MM.1S (cell line): ENCODE measurements around the gene LCTL.

Experiments used
- DNase-seq: peaks from one replicate; pipeline ENCODE4 v3.0.0-alpha.2; 2015
- H2AFZ ChIP-seq: fragments of 300-600 bp; sonication (generic); 2 replicates; pipeline ENCODE4 v1.6.0; 2016; ENCODE audit warnings: antibody characterized with exemption, low read length
- H3F3A ChIP-seq: fragments of 300-600 bp; sonication (generic); 2 replicates; pipeline ENCODE4 v1.6.1; 2016; ENCODE audit warnings: mild to moderate bottlenecking, antibody characterized with exemption, low read length, moderate library complexity, mixed read lengths; ENCODE audit not compliant: insufficient read depth
- H3K27ac ChIP-seq: fragments of 300-600 bp; sonication (generic); 2 replicates; pipeline ENCODE4 v1.5.1; 2016; ENCODE audit warnings: mild to moderate bottlenecking, low read length
- H3K27me3 ChIP-seq: fragments of 300-600 bp; sonication (generic); replicated peaks from 2 replicates; pipeline ENCODE4 v1.6.0; 2016; ENCODE audit warnings: low read length; ENCODE audit not compliant: insufficient read depth
- H3K36me3 ChIP-seq: fragments of 300-600 bp; sonication (generic); replicated peaks from 2 replicates; pipeline ENCODE4 v1.6.1; 2016; ENCODE audit warnings: mild to moderate bottlenecking, low read length, mixed read lengths; ENCODE audit not compliant: insufficient read depth
- H3K4me1 ChIP-seq: fragments of 300-600 bp; sonication (generic); 2 replicates; pipeline ENCODE4 v1.6.1; 2016; ENCODE audit warnings: low read length, mixed read lengths
- H3K4me2 ChIP-seq: fragments of 300-600 bp; sonication (generic); 2 replicates; pipeline ENCODE4 v1.6.0; 2016; ENCODE audit warnings: low read depth, low read length
- H3K4me3 ChIP-seq: fragments of 300-600 bp; sonication (generic); 2 replicates; pipeline ENCODE4 v1.5.1; 2016; ENCODE audit warnings: low read length, mixed read lengths
- H3K79me2 ChIP-seq: fragments of 300-600 bp; sonication (generic); 2 replicates; pipeline ENCODE4 v1.6.1; 2016; ENCODE audit warnings: mixed run types, low read length, mixed read lengths
- H3K9ac ChIP-seq: fragments of 300-600 bp; sonication (generic); 2 replicates; pipeline ENCODE4 v1.6.1; 2016; ENCODE audit warnings: low read length, mixed read lengths
- H3K9me2 ChIP-seq: fragments of 300-600 bp; sonication (generic); replicated peaks from 2 replicates; pipeline ENCODE4 v1.6.1; 2016; ENCODE audit warnings: mild to moderate bottlenecking, low read length, mixed read lengths; ENCODE audit not compliant: insufficient read depth
- H3K9me3 ChIP-seq: fragments of 300-600 bp; sonication (generic); replicated peaks from 2 replicates; pipeline ENCODE4 v1.6.1; 2016; ENCODE audit warnings: mild to moderate bottlenecking, low read length, mixed read lengths; ENCODE audit not compliant: insufficient read depth
- H4K20me1 ChIP-seq: fragments of 300-600 bp; sonication (generic); 2 replicates; pipeline ENCODE4 v1.6.1; 2016; ENCODE audit warnings: mild to moderate bottlenecking, low read length, moderate library complexity, mixed read lengths; ENCODE audit not compliant: insufficient read depth
- EZH2 ChIP-seq: fragments of 300-600 bp; sonication (generic); optimal IDR thresholded peaks from 2 replicates; pipeline ENCODE3; 2017; ENCODE audit warnings: low read depth, mild to moderate bottlenecking, antibody characterized with exemption, low read length, mixed read lengths
- EZH2phosphoT487 ChIP-seq: fragments of 300-600 bp; sonication (generic); IDR thresholded peaks from 2 replicates; pipeline ENCODE4 v1.6.1; 2018; ENCODE audit warnings: antibody characterized with exemption, low read length
- TF ChIP-seq, protein P1 (sequence below): fragments of 300-600 bp; sonication (generic); IDR thresholded peaks from 2 replicates; pipeline ENCODE4 v1.5.1; 2016; ENCODE audit warnings: antibody characterized with exemption, low read length, mixed read lengths

Gene LCTL, protein sequence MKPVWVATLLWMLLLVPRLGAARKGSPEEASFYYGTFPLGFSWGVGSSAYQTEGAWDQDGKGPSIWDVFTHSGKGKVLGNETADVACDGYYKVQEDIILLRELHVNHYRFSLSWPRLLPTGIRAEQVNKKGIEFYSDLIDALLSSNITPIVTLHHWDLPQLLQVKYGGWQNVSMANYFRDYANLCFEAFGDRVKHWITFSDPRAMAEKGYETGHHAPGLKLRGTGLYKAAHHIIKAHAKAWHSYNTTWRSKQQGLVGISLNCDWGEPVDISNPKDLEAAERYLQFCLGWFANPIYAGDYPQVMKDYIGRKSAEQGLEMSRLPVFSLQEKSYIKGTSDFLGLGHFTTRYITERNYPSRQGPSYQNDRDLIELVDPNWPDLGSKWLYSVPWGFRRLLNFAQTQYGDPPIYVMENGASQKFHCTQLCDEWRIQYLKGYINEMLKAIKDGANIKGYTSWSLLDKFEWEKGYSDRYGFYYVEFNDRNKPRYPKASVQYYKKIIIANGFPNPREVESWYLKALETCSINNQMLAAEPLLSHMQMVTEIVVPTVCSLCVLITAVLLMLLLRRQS

DNA sequence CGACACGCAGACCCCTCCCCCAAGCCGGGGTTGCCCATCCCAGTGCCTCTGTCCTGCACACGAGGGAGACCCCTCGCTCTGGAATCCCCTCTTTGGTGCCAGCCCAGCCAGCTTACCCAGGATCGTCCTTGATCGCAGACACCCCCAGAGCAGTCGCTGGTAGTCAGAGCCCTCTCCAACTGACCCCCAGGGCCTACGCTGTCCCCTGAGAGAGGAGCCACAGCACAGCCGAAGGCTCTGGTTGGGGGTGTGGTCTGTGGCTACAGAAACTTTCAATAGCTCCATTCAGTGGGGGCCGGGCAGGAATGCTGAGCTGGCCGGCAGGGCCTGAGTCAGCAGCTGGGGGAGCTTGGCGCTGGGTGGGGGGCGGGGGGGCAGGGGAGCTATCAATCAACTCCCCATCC is at the start of gene LCTL:
Gene LCTL (minus strand): TSS at position 258 of the 404 bp plus-strand sequence. CDS start 633 bp downstream, outside the sequence.
- H3K27ac ChIP-seq: no peak within 1 kb of the TSS
- no peak within 1 kb of the TSS for H3K9ac ChIP-seq
- no peaks in the 10 kb centered on the region for H3K36me3 ChIP-seq
- H2AFZ ChIP-seq: no peak within 1 kb of the TSS
- peaks cover 13% of the 10 kb centered on the region for H3K4me1 ChIP-seq
- H3K9me2 ChIP-seq: no peaks in the 10 kb centered on the region
- H3K9me3 ChIP-seq: no peaks in the 10 kb centered on the region
- H3F3A ChIP-seq: no peaks in the 10 kb centered on the region
- TF ChIP-seq EZH2 (no peak), EZH2phosphoT487 (no peak)
- H3K4me2 ChIP-seq: peak within 1 kb of the TSS; percentile 41; the same call in 1 of the 2 replicates
- H3K4me3 ChIP-seq: no peak within 1 kb of the TSS
- no peaks in the 10 kb centered on the region for H3K27me3 ChIP-seq
- no peaks in the 10 kb centered on the region for H4K20me1 ChIP-seq
- peak; percentile 33 for DNase-seq
- H3K79me2 ChIP-seq: no peaks in the 10 kb centered on the region

DNA sequence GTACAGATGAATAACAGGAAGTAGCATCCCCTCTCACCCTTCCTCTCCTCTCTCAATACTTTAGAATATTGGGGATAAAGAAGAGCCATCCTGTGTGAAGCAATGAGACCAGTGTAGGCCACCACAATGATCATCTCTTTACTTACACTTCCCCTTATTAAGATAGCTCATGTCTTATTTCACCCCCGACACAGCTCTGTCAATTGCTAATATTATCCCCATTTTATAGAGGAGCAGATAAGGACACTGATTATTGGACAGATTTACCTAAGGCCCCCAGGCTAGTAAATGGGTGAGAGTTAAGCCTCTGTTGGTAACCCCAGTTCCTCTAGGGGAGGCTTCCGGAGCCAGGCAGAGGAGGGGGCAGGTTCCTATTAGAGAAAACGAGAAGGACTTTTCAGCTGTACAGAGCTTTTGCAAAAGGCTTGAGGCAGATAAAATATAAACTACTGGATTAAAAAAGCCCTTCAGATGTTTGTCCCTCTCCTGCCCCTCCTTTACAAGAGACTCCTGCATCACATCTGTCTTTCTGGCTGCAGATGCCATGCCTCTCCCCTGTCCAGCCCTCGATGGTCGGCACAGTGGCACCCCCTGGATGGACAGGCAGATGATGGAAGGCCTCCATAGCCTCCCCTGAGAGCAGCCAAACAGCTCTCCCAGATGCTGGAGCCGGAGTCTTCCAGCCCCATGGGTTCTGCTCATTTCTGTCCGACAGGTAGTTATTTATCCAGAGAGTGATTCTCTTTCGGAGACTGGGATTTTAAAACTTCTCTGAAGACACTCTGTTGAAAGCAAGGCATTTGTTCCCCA is 49.4 kb upstream of the LCTL start:
- Histone ChIP-seq H3K9me2 (no peaks in the 10 kb centered on the region), H3K36me3 (no peaks in the 10 kb centered on the region), H3K9me3 (no peaks in the 10 kb centered on the region), H3K4me2 (no peak overlapping the region), H3K4me3 (no peak overlapping the region), H3K9ac (no peak overlapping the region), H3K79me2 (no peaks in the 10 kb centered on the region), H3F3A (no peaks in the 10 kb centered on the region), H3K27me3 (no peaks in the 10 kb centered on the region; the same call in 1 of the 2 replicates), H4K20me1 (no peaks in the 10 kb centered on the region), H2AFZ (no peak overlapping the region), H3K27ac (no peak overlapping the region), H3K4me1 (no peaks in the 10 kb centered on the region)
- DNase-seq: no peak
- no peak for TF ChIP-seq EZH2
- TF ChIP-seq, protein P1, sequence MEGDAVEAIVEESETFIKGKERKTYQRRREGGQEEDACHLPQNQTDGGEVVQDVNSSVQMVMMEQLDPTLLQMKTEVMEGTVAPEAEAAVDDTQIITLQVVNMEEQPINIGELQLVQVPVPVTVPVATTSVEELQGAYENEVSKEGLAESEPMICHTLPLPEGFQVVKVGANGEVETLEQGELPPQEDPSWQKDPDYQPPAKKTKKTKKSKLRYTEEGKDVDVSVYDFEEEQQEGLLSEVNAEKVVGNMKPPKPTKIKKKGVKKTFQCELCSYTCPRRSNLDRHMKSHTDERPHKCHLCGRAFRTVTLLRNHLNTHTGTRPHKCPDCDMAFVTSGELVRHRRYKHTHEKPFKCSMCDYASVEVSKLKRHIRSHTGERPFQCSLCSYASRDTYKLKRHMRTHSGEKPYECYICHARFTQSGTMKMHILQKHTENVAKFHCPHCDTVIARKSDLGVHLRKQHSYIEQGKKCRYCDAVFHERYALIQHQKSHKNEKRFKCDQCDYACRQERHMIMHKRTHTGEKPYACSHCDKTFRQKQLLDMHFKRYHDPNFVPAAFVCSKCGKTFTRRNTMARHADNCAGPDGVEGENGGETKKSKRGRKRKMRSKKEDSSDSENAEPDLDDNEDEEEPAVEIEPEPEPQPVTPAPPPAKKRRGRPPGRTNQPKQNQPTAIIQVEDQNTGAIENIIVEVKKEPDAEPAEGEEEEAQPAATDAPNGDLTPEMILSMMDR: no peak
- no peak for TF ChIP-seq EZH2phosphoT487

DNA sequence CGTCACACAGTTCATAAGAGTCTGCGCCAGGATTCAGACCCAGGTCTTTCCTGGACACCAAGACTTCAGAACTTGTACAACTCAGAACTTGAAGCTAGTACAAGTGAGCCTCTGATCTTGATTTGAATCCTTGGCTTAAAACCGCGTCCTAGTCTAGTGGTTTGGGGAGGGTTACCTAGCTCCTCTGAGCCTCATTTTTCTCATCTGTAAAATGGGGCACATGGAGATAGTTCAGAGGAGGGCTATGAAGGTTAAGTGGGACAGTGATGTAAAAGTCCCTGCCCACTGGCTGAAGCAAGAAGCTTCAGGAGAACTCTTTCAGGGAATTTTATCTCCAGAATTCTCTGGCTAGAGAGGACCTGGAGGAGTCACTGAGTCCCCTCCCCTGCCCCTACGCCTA is 48.7 kb upstream of the LCTL start:
- DNase-seq: no peak
- Histone ChIP-seq H3K27ac (no peak overlapping the region), H2AFZ (no peak overlapping the region), H3K9me2 (no peaks in the 10 kb centered on the region), H4K20me1 (no peaks in the 10 kb centered on the region), H3K79me2 (no peaks in the 10 kb centered on the region), H3K9me3 (no peaks in the 10 kb centered on the region), H3K4me3 (no peak overlapping the region), H3K9ac (no peak overlapping the region), H3K4me2 (no peak overlapping the region), H3K36me3 (no peaks in the 10 kb centered on the region), H3F3A (no peaks in the 10 kb centered on the region), H3K4me1 (no peaks in the 10 kb centered on the region), H3K27me3 (no peaks in the 10 kb centered on the region)
- no peak for TF ChIP-seq EZH2phosphoT487
- TF ChIP-seq, protein P1: no peak
- no peak for TF ChIP-seq EZH2
